BJ (cell line): ENCODE results near the gene MPEG1. TPM values are rescaled to one million over a fixed set of nuclear protein-coding genes. Genes with fewer than 3 reads are reported as not detected.
A peak's percentile ranks its signal among the peaks of the same experiment; 100 is the strongest.

Experiments
- CTCF ChIA-PET: fragments of 350-600 bp; formaldehyde crosslinking; extraction: SDS; loops from one replicate; lab custom pipeline; 2021; ENCODE audit warnings: antibody characterized with exemption, inconsistent platforms; lab: Yijun Ruan, JAX
- POLR2A ChIA-PET: fragments of 300-600 bp; sonication (Branson Sonifier 250); formaldehyde crosslinking; extraction: SDS; loops from one replicate; lab custom pipeline; 2021; ENCODE audit warnings: antibody characterized with exemption; lab: Charles Lee
- DNase-seq: peaks from one replicate; pipeline ENCODE4 v3.0.0-alpha.2; 2011; ENCODE audit warnings: low read depth
- H3K27me3 ChIP-seq: 2 replicates; pipeline ENCODE4 v1.6.0; 2011; ENCODE audit warnings: low read length; ENCODE audit not compliant: control insufficient read depth, insufficient read depth
- H3K36me3 ChIP-seq: 2 replicates; pipeline ENCODE4 v1.5.1; 2011; ENCODE audit warnings: low read length; ENCODE audit not compliant: control insufficient read depth, insufficient read depth
- H3K4me3 ChIP-seq: 2 replicates; pipeline ENCODE4 v1.5.1; 2011; ENCODE audit warnings: low read depth, mild to moderate bottlenecking, control low read depth, low read length
- CTCF ChIP-seq: IDR thresholded peaks from 2 replicates; pipeline ENCODE4 v1.5.1; 2011; ENCODE audit warnings: low read depth, mild to moderate bottlenecking, control low read depth, inconsistent platforms, low read length, moderate library complexity; ENCODE audit not compliant: insufficient read depth
- polyA plus RNA-seq: library from polyadenylated mRNA; depleted of rRNA; stranded (reverse); fragments of >200 nt; gene quantifications from 2 replicates; pipeline ENCODE4 v1.2.3, GENCODE V29; 2011

The MPEG1 gene
- polyA plus RNA-seq, 1 experiment, result not detected

- 0 out of 2 replicates have a peak, but pooled peaks have one; percentile 11 for TF ChIP-seq CTCF
- no peak overlapping the region for H3K4me3 ChIP-seq
- no peaks in the 10 kb centered on the region; the same call in 1 of the 2 replicates for H3K36me3 ChIP-seq
- H3K27me3 ChIP-seq, result no peaks in the 10 kb centered on the region
- ChIA-PET CTCF (interaction anchor here (0.9 to 8.1 kb wide), 3 partner anchors 13 to 59 kb away, joined by 3 to 202 read pairs (median 104); partner anchors contain the start of genes DTX4 and FAM111A), POLR2A (no interaction called here)
- no peak for DNase-seq
Observed at GRCh38 chr11:59201353-59201752, 11.4 kb downstream of the MPEG1 start.

- ChIA-PET POLR2A (no interaction called here), CTCF (interaction anchor here (7.7 to 8.1 kb wide), 2 partner anchors 12 to 26 kb away, joined by 104 to 202 read pairs; partner anchors contain the start of gene DTX4)
- H3K36me3 ChIP-seq, result no peaks in the 10 kb centered on the region; the same call in 1 of the 2 replicates
- DNase-seq, result no peak
- no peak for TF ChIP-seq CTCF
- H3K4me3 ChIP-seq, result no peak overlapping the region
- no peaks in the 10 kb centered on the region for H3K27me3 ChIP-seq
Observed at GRCh38 chr11:59200423-59200746, 12.3 kb downstream of the MPEG1 start.

GRCh38 chr11:59199546-59200422, 12.9 kb downstream of the MPEG1 start:
- no peak for TF ChIP-seq CTCF
- Histone ChIP-seq H3K4me3 (no peak overlapping the region), H3K36me3 (no peaks in the 10 kb centered on the region), H3K27me3 (no peaks in the 10 kb centered on the region)
- ChIA-PET CTCF (interaction anchor here (2.1 to 8.1 kb wide), 5 partner anchors 8 to 28 kb away, joined by 7 to 202 read pairs (median 19); partner anchors contain the start of gene DTX4), POLR2A (no interaction called here)
- DNase-seq, result no peak

- H3K36me3 ChIP-seq, result no peaks in the 10 kb centered on the region
- H3K4me3 ChIP-seq, result no peak overlapping the region
- DNase-seq, result no peak
- CTCF ChIA-PET, result interaction anchor here (0.8 to 2.3 kb wide), 6 partner anchors 9 to 40 kb away, joined by 3 to 19 read pairs (median 7); partner anchors contain the start of gene DTX4
- TF ChIP-seq CTCF, result no peak
- no peaks in the 10 kb centered on the region for H3K27me3 ChIP-seq
- POLR2A ChIA-PET, result no interaction called here
Observed at GRCh38 chr11:59198726-59199125, 14.0 kb downstream of the MPEG1 start.

- ChIA-PET POLR2A (no interaction called here), CTCF (interaction anchor here (0.8 to 2.3 kb wide), 7 partner anchors 10 to 39 kb away, joined by 3 to 19 read pairs (median 7); partner anchors contain the start of gene DTX4)
- no peak for DNase-seq
- H3K4me3 ChIP-seq, result no peak overlapping the region
- H3K27me3 ChIP-seq, result no peaks in the 10 kb centered on the region
- no peaks in the 10 kb centered on the region for H3K36me3 ChIP-seq
- TF ChIP-seq CTCF, result no peak
Observed at GRCh38 chr11:59197991-59198390, 14.7 kb downstream of the MPEG1 start.
